NOMO-1 treated with dmso at 0.1 percent for 144 hours (cell line): ENCODE measurements around the gene OGDH.
"Not testable (repeated sequence)": the region's sequence is repeated elsewhere in the genome, so short reads cannot be mapped to it uniquely, and the experiment has no call there.

Experiments
- DNase-seq: peaks from one replicate; lab custom pipeline; 2025; ENCODE audit not compliant: unreplicated experiment; lab: John Stamatoyannopoulos, UW

OGDH gene

DNA sequence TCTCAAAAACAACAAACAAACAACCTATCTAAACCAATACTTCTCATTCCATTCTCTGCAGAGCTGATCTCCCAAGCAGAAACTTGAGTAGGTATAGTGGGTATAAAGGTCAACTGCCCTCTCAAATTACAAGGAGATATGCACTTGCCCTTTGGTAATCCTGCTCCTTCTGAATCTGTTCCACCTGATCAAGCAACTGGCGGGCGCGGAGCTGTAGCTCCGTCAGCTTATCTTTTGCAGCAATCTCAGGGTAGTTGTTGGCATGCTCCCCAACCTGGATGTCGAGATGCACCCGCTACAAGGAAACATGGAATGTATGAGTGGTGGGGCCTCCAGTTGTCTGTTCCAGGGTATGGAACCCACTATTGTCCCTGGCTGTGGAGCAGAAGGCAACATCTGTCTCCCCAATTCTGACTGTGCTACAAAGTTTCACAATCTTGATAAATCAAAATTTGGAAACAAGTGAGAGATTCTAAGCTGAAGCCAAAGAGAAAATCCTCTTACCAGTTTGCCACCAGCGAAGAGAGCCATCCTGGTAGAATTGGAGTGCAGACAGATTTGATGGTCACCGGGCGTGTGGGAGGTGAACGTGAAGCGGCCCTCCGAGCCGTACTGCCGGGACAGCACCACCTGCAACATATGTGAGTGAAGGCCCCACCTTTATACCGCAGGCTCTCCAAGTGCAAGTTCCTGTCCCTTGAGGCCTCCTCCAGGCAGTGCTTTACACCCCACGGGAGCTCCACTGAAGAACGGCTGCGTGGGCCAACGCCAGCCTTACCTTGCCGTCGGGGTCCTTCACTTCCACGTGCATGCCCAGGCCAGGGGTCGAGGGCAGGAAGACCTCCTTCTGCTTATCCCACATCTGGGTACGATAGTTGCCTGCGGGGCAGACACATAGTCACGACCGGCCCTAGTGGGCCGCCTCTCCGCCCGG lies 25.2 kb upstream of the OGDH start:
- no peak for DNase-seq

DNA sequence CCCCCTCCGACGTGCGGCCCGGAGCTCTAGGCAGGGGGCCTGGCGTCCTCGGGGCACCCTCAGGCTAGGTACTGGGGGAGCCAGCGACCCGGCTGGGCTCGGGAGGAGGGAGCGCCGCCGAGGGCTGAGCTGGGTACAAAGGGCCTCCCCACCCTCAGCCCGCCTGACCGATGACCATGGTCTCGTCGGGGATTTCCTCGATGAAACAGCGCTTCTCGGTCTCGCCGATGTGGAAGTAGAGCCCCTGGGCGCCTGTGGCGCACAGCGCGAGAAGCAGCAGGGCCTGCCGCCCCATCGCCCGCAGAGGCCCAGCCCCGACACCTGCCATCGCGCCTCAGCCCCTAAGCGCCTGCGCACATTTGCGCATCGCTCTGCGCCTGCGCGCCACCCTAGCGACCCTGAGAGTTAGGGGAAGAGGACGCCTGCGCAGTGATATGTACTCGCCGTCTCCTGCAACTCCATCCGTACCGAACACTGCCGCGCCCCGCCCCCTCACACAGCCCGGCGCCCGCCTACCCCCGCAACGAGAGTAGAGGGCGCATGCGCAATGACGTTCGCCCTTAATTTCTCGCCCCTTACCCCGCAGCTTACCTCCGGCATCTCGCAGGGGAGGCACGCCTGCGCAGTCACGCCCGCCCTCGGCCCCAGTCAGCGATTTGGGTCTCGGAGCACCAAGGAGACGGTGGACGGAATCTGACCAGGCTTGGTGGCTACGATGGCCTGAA lies 24.4 kb upstream of the OGDH start, which contains the start of gene TMED4:
TMED4 (minus strand) TSS at position 353 of the 725 bp plus-strand sequence; CDS start at position 328, 25 bp downstream.
- DNase-seq, result peak; percentile 97

DNA sequence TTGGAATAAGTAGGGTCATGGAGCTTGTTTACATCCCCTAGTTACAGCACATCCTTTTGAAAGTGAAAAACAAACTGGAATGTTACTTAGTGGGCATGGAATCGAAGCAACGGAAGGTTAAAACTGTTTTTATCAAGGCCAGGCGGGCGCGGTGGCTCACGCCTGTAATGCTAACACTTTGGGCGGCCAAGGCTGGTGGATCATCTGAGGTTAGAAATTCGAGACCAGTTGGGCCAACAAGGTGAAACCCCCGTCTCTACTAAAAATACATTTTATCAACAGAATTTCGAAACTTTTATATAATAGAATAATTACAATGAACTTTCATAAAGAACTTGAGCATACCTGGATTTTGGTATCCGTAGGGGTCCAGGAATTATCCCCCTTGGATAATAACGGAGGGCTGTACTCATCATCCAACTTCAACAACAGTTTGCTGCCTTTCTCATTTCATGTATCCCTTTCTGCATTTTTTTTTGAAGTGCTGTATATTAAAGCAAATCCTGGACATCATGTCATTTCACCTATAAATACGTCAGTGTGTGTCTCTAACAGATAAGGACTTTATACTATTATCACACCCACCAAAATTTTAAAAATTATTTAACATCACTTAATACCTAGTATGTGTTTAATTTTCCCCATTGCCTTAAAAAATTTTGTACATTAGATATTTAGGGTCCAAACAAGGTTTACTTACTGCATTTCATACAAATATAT lies 23.1 kb upstream of the OGDH start:
- no peak for DNase-seq

DNA sequence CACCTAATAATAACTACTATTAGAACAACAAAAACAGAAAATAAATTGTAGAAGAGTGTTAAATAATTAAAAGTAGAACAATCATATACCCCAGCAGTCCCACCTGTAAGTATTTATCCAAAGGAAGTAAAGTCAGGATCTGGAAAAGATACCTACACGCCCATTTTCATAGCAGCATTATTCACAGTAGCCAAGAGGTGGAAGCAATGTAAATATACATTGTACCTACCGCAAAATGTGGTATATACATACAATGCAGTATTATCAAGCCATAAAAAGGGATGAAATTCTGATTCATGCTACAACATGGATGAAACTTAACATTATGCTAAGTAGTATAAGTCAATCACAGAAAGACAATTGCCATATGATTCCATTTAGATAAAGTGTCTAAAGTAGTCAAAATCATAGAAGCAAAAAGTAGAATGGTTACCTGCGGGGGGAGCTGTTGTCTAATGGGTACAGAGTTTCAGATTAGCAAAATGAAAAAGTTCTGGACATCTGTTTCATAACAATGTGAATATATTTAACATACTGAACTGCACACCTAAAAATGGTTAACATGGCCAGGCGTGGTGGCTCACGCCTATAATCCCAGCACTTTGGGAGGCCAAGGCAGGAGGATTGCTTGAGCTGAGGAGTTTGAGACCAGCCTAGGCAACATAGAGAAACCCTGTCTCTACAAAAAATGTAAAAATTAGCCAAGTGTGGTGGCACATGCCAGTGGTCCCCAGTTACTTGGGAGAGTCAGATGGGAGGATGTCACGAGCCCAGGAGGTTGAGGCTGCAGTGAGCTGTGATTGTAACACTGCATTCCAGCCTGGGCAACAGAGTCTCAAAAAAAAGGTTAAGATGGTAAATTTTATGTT lies 18.4 kb upstream of the OGDH start:
- DNase-seq, result peak; percentile 41

DNA sequence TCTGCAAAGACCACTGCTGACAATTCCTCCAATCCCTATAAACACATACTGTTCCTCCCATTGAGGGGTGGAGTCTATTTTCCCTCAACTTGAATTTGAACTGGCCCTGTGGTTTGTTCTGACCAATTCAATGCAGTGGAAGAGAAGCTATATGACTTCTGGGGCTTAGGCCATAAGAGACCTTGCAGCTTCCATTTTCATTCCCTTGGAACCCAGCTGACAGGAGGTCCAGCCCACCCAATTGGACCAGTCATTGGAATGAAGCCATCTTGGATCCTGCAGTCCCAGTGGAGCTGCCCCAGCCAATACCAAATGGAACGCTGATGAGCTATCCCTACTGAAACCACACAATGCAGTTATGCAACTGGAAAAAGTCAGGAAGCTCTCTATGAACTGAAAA lies 15.5 kb upstream of the OGDH start:
- DNase-seq, result no peak

DNA sequence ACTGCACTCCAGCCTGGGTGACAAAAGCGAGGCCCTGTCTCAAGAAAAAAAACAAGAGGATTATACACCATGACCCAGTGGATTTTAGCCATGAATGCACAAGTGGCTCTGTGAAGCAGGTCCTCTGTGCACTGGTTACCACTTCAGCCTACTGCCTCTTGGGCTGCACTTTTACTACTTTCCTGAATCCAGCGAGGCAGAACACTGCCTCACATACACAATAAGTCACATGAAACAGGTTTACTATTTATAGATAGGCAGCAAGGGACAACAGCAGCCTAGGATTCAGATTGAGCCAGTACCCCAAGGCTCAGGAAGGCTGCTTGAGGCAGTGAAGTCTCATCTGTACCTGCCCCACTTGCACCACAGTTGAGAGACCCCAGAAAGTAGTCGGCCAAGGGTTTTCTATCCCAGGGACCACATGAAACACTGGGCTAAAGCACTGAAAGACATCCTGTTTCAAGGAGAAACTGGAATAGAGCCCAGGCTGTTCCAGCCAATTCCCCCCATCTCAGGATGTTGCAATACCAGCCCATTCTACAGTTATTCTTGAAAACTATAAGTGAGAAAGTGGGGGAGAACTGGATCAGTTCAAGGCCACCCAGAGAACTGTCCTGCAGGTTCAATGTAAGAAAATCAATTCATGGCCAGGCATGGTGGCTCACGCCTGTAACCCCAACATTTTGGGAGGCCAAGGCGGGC lies 10.3 kb upstream of the OGDH start:
- no peak for DNase-seq

DNA sequence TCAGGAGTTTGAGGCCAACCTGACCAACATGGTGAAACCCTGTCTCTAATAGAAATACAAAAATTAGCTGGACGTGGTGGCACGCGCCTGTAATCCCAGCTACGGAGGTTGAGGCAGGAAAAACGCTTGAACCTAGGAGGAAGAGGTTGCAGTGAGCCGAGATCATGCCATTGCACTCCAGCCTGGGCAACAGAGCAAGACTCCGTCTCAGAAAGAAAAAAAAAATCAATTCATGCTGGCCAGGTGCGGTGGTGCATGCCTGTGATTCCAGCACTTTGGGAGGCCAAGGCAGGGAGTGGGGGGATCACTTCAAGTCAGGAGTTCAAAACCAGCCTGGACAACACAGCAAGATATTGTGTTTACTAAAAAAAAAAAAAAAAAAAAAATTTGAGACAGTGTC lies 9.2 kb upstream of the OGDH start:
- not testable (repeated sequence) for DNase-seq

DNA sequence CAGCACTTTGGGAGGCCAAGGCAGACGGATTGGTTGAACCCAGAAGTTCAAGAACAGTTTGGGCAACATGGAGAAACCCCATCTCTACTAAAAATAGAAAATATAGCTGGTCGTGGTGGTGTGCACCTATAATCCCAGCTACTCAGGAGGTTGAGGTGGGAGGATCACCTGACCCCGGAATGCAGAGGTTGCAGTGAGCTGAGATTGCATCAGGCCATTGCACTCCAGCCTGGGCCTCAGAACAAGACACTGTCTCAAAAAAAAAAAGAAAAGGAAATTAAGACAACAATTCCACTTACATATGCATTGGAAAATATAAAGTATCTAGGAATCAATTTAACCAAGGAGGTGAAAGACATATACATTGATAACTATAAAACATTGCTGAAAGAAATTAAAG lies 7.2 kb upstream of the OGDH start:
- no peak for DNase-seq

DNA sequence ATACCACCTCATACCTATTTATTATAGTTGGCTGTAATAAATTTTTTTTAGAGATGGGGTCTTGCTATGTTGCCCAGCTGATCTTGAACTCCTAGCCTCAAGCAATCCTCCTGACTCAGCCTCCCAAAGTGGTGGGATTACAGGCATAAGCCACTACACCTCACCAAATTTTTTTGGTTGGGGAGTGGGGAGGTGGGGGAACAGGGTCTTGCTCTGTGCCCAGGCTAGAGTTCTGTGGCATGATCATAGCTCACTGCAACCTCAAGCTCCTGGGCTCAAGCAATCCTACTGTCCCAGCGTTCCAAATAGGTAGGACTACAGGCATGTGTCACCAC lies 3.9 kb upstream of the OGDH start:
- DNase-seq, result no peak

DNA sequence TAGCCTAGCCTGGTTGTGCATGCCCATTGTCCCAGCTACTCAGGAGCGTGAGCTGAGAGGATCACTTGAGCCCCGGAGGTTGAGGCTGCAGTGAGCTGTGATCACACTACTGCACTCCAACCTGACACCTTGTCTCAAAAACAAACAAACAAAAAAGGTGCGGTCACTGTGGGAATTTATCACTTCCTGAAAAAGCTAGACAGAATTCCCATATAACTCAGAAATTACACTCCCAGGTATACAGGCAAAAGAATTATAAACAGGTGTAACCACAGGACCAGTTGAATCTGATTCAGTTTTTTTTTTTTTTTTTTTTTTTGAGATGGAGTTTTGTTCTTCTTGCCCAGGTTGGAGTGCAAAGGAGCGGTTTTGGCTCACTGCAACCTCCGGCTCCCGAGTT lies 3.2 kb upstream of the OGDH start:
- no peak for DNase-seq

DNA sequence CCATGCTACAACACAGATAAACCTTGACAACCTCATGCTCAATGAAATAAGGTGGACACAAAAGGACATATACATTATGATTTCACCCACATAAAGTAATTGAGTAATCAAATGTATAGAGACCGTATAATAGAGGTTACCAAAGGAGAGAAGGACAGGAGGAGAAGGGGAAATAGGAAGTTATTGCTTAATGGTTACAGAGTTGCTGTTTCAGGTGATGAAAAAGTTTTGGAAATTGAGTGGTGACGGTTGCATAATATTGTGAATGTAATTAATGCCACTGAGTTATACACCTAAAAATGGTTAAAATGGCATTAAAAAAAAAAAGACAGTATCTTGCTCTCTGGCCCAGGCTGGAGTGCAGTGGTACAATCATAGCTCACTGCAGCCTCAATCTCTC lies 1.5 kb upstream of the OGDH start:
- no peak for DNase-seq

DNA sequence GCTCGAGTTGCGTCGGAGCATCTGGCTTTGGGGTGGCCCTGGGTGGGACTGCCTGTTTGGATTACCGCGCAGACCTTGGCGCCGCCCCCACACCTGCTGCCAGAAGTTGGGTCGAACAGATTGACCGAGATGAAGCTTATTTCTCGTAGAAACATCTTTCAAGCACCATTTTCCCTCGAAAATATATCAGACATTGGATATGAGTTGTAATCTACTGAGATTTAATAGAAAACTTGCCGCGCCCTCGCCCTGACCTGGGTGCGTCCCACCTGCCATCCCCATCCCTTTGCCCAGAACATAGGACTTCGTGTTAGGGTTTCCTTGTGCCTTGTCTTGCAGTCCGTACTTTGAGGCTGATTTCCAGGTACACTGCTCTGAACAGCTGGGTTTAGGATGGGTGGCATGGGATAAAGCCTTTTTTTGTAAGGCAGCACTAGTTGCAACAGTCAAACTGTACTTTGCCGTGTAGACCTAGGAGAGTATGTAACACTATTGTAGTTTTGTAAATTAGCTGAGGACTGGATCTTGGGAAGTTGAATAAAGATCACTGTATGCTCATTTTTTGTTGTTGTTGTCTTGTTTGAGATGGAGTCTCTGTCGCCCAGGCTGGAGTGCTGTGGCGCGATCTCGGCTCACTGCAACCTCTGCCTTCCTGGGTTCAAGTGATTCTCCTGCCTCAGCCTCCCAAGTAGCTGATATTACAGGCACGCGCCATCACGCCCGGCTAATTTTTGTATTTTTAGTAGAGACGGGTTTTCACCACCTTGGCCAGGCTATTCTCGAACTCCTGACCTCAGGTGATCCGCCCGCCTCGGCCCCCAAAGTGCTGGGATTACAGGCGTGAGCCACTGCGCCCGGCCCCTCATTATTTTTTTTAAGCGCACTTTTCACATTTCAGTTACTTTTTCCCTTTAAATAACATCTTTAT lies 978 bp downstream of the OGDH start:
- no peak for DNase-seq

DNA sequence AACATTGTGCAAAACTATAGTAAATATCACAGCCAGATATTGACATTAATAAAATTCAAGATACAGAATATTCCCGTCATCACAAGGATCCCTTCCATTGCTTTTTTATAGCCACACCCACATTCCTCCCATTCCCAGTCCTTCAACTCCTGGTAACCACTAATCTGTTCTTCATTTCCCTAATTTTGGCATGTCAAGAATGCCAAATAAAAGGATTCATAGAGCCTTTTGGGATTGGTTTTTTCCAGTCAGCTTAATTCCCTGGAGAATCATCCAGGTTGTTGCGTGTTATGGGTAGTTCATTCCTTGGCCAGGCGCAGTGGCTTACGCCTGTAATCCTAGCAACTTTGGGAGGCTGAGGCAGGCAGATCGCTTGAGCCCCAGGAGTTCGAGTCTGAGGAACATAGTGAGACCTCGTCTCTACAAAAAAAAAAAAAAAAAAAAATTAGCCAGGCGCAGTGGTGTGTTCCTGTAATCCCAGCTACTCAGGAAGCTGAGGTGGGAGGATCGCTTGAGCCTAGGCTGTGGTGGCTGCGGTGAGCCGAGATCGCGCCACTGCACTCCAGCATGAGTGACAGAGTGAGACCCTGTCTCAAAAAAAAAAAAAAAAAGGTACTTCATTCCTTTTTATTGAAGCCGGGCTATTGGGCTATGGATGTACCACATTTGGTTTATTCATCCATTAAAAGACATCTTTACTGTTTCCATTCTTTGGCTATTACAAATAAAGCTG lies 2.7 kb downstream of the OGDH start:
- no peak for DNase-seq

DNA sequence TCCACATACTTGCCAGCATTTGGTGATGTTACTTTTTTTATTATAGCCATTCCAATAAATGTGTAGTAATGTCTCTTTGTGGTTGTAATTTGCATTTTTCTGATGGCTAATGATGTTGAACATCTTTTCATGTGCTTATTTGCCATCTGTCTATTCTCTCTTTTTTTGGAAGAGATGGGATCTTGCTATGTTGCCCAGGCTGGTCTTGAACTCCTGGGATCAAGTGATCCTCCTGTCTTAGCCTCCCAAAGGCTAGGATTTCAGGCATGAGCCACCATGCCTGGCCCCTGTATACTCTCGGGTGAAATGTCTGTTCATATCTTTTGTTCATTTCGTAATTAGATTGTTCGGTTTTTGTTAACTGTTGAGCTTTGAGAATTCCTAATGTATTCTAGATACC lies 3.4 kb downstream of the OGDH start:
- DNase-seq, result no peak

DNA sequence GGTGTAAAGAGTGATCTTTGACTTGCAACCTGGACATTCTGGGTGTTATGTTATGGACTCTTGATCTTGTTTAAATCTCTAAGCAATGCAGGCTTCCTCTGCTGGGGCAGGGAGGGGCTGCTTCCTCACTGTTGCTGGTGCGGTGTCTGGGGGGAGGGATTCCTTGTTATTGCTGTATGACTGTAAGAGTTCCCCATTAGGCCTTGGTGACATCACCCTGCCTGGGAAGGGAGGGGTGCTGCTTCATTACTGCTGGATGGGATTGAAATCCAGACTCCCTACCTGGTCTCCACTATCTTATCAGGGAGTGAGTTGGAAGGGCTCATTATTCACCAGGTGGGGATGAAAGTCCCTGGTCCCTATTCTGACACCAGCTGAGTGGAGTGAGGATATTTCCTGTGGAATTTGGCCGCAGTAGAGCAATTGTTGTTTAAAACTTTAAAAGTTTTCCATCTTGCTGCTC lies 8.8 kb downstream of the OGDH start:
- no peak for DNase-seq

DNA sequence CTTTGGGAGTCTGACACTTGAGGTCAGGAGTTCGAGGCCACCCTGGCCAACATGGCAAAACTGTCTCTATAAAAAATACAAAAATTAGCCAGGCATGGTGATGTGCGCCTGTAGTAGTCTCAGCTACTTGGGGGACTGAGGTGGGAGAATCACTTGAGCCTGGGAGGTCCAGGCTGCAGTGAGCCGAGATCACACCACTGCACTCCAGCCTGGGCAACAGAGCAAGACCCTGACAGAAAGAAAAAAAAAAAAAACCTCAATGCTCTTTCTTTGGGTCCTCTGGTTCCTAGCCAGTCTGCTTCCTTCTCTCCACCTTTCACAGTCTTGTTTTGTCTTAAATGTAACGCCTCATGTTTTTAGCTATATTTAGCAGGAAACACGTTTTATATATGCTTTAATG lies 9.4 kb downstream of the OGDH start:
- DNase-seq, result no peak

DNA sequence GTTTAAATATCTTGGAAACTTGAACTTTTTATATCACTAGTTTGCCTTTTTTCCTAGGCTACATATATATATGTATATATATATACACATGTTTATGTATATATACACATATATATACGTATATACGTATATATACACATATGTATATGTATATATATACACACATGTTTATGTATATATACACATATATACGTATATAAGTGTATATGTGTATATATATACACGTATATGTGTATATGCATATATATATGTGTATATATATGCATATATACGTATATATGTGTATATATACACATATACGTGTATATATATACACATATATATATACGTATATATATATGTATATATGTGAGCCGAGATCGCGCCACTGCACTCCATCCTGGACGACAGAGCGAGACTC lies 10.1 kb downstream of the OGDH start:
- no peak for DNase-seq

DNA sequence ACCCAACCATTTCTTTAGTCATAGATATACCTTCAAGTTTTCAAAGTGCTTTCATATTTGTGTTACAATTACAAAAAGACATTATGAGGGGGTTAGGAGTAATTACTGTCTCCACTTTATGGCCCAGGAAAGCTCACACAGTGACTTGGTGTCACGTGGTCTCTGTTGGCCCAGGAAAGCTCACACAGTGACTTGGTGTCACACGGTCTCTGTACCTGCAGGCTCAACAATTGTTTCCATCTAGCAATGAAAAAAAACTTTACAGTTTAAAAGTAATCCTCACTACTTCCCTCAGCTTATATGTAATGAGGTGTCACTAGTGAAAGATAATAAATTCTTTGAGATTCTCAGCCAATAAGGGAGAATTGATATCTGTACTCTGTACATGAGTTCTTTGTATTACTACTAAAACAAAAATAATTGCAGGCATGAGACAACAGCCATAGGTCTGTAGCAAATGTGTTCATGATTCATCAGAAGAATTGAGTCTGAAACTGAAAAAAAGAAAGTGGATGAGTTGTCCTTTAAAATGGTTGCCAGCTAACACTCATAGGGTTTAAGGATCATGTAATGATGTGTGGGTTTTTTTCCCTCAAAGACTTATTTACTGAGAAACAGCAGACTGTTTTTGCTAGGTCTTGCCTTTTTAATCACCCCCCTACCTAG lies 10.9 kb downstream of the OGDH start:
- DNase-seq, result no peak
